GM19467 (cell line): ENCODE measurements around the gene PRSS48.
"Not testable (repeated sequence)": the region's sequence is repeated elsewhere in the genome, so short reads cannot be mapped to it uniquely, and the experiment has no call there.

Source experiments
- ATAC-seq: cut with Tn5 transposase; IDR thresholded peaks from one replicate; pipeline ENCODE4 v1.9.1; 2021; ENCODE audit warnings: mild to moderate bottlenecking, moderate library complexity; ENCODE audit not compliant: unreplicated experiment

Gene PRSS48

GRCh38 chr4:151315212-151315886 is 38.4 kb downstream of the PRSS48 start:
- no peak for ATAC-seq

GRCh38 chr4:151316645-151317044 is 39.7 kb downstream of the PRSS48 start:
- ATAC-seq = no peak

GRCh38 chr4:151318307-151319006 is 41.5 kb downstream of the PRSS48 start:
- no peak for ATAC-seq

- no peak for ATAC-seq
Measured at GRCh38 chr4:151319490-151319889, 42.5 kb downstream of the PRSS48 start.

GRCh38 chr4:151321586-151321985 is 44.6 kb downstream of the PRSS48 start:
- ATAC-seq = no peak

GRCh38 chr4:151322161-151322560 is 45.2 kb downstream of the PRSS48 start:
- not testable (repeated sequence) for ATAC-seq

GRCh38 chr4:151322570-151322969 is 45.6 kb downstream of the PRSS48 start:
- ATAC-seq = no peak

GRCh38 chr4:151323667-151324066 is 46.7 kb downstream of the PRSS48 start:
- no peak for ATAC-seq

GRCh38 chr4:151324124-151324751 is 47.3 kb downstream of the PRSS48 start:
- ATAC-seq = no peak

- no peak for ATAC-seq
Measured at GRCh38 chr4:151324752-151325110, 47.8 kb downstream of the PRSS48 start.

- ATAC-seq = no peak
Measured at GRCh38 chr4:151325111-151325948, 48.4 kb downstream of the PRSS48 start, which contains the start of gene SH3D19. Gene SH3D19, minus strand, starts transcription at chr4:151325605. Its CDS starts 253 bp downstream, at chr4:151325352.

GRCh38 chr4:151325949-151326246 is 48.9 kb downstream of the PRSS48 start:
- no peak for ATAC-seq

GRCh38 chr4:151329217-151330007 is 52.5 kb downstream of the PRSS48 start:
- ATAC-seq = no peak

- ATAC-seq = no peak
Measured at GRCh38 chr4:151331276-151332042, 54.5 kb downstream of the PRSS48 start.

- ATAC-seq = no peak
Measured at GRCh38 chr4:151339467-151339866, 62.5 kb downstream of the PRSS48 start.

GRCh38 chr4:151340751-151341385 is 63.9 kb downstream of the PRSS48 start:
- no peak for ATAC-seq
